ENCODE data around the gene ROGDI.

ROGDI gene

GRCh38 chr16:4803898-4804762, 1.7 kb upstream of the ROGDI start:
- no peaks in the 10 kb centered on the region for H3K9me3 Mint-ChIP-seq

GRCh38 chr16:4803401-4803844, 990 bp upstream of the ROGDI start:
- Mint-ChIP-seq H3K4me3 (peak overlapping the region; percentile 92), H3K4me1 (ENCODE audit: low read depth) (peaks cover 63% of the 10 kb centered on the region), H3K27me3 (no peaks in the 10 kb centered on the region), H3K36me3 (ENCODE audit: low read depth) (peaks cover 86% of the 10 kb centered on the region), H3K27ac (peak overlapping the region; percentile 97), H3K9me3 (no peaks in the 10 kb centered on the region)
- intact Hi-C loops (cut with micrococcal nuclease), result loop anchor here (1.0 to 5.0 kb wide), 3 partner anchors 35 to 69 kb away; partner anchors contain the start of genes ANKS3, DNAAF8, GLYR1 and UBN1

More at GRCh38 chr16:4803898-4804762, 1.7 kb upstream of the ROGDI start:
- Mint-ChIP-seq H3K27ac (peak overlapping the region; percentile 97), H3K4me3 (peak overlapping the region; percentile 92), H3K36me3 (ENCODE audit: low read depth) (peaks cover 86% of the 10 kb centered on the region), H3K27me3 (no peaks in the 10 kb centered on the region), H3K4me1 (ENCODE audit: low read depth) (peaks cover 57% of the 10 kb centered on the region)
- intact Hi-C loops (cut with micrococcal nuclease), result loop anchor here (1.0 to 5.0 kb wide), 3 partner anchors 36 to 69 kb away; partner anchors contain the start of genes ANKS3, DNAAF8, GLYR1 and UBN1

- Mint-ChIP-seq H3K4me1 (ENCODE audit: low read depth) (peaks cover 63% of the 10 kb centered on the region), H3K36me3 (ENCODE audit: low read depth) (peaks cover 86% of the 10 kb centered on the region)
These were observed 340 bp upstream of the ROGDI start for GRCh38 chr16:4802659-4803287.

GRCh38 chr16:4801051-4801961, 1.1 kb downstream of the ROGDI start:
- Mint-ChIP-seq H3K27ac (peak overlapping the region; percentile 97), H3K4me3 (peak overlapping the region; percentile 92), H3K36me3 (ENCODE audit: low read depth) (peaks cover 86% of the 10 kb centered on the region), H3K9me3 (no peaks in the 10 kb centered on the region), H3K4me1 (ENCODE audit: low read depth) (peaks cover 63% of the 10 kb centered on the region), H3K27me3 (no peaks in the 10 kb centered on the region)
- intact Hi-C loops (cut with micrococcal nuclease), result loop anchor here (5.0 kb wide), 1 partner anchor 46 kb away; the partner anchor contains the start of genes GLYR1 and UBN1

More at GRCh38 chr16:4802659-4803287, 340 bp upstream of the ROGDI start:
- Mint-ChIP-seq H3K27ac (peak overlapping the region; percentile 97), H3K9me3 (no peaks in the 10 kb centered on the region), H3K4me3 (peak overlapping the region; percentile 92), H3K27me3 (no peaks in the 10 kb centered on the region)
- intact Hi-C loops (cut with micrococcal nuclease), result loop anchor here (1.0 to 5.0 kb wide), 3 partner anchors 34 to 68 kb away; partner anchors contain the start of genes ANKS3, DNAAF8, GLYR1 and UBN1

- intact Hi-C loops (cut with micrococcal nuclease), result loop anchor here (5.0 kb wide), 1 partner anchor 47 kb away; the partner anchor contains the start of genes GLYR1 and UBN1
- Mint-ChIP-seq H3K4me3 (peak overlapping the region; percentile 92), H3K27ac (peak overlapping the region; percentile 97), H3K9me3 (no peaks in the 10 kb centered on the region), H3K36me3 (ENCODE audit: low read depth) (peaks cover 87% of the 10 kb centered on the region), H3K27me3 (no peaks in the 10 kb centered on the region), H3K4me1 (ENCODE audit: low read depth) (peaks cover 56% of the 10 kb centered on the region)
These were observed 2.0 kb downstream of the ROGDI start for GRCh38 chr16:4800290-4801041.

- Mint-ChIP-seq H3K4me3 (no peak overlapping the region), H3K4me1 (ENCODE audit: low read depth) (peaks cover 44% of the 10 kb centered on the region), H3K9me3 (no peaks in the 10 kb centered on the region), H3K27me3 (no peaks in the 10 kb centered on the region), H3K27ac (peak overlapping the region; percentile 18), H3K36me3 (ENCODE audit: low read depth) (peaks cover 82% of the 10 kb centered on the region)
- intact Hi-C loops (cut with micrococcal nuclease), result no loop called here
These were observed 3.1 kb downstream of the ROGDI start for GRCh38 chr16:4799171-4799855.

GRCh38 chr16:4798456-4798855, 4.0 kb downstream of the ROGDI start:
- no peak overlapping the region for H3K4me3 Mint-ChIP-seq
- no peaks in the 10 kb centered on the region for H3K9me3 Mint-ChIP-seq
- intact Hi-C loops (cut with micrococcal nuclease), result no loop called here
- peak overlapping the region; percentile 18 for H3K27ac Mint-ChIP-seq
- H3K36me3 Mint-ChIP-seq (ENCODE audit: low read depth), result peaks cover 74% of the 10 kb centered on the region
- no peaks in the 10 kb centered on the region for H3K27me3 Mint-ChIP-seq
- H3K4me1 Mint-ChIP-seq (ENCODE audit: low read depth), result peaks cover 35% of the 10 kb centered on the region

GRCh38 chr16:4797805-4798252, 4.6 kb downstream of the ROGDI start:
- Mint-ChIP-seq H3K27ac (no peak overlapping the region), H3K4me3 (no peak overlapping the region), H3K9me3 (no peaks in the 10 kb centered on the region), H3K4me1 (ENCODE audit: low read depth) (peaks cover 35% of the 10 kb centered on the region), H3K36me3 (ENCODE audit: low read depth) (peaks cover 74% of the 10 kb centered on the region), H3K27me3 (no peaks in the 10 kb centered on the region)
- intact Hi-C loops (cut with micrococcal nuclease), result no loop called here

GRCh38 chr16:4796982-4797804, 5.2 kb downstream of the ROGDI start:
- Mint-ChIP-seq H3K4me3 (no peak overlapping the region), H3K27ac (peak overlapping the region; percentile 49), H3K4me1 (ENCODE audit: low read depth) (peaks cover 35% of the 10 kb centered on the region), H3K36me3 (ENCODE audit: low read depth) (peaks cover 73% of the 10 kb centered on the region), H3K9me3 (no peaks in the 10 kb centered on the region), H3K27me3 (no peaks in the 10 kb centered on the region)
- intact Hi-C loops (cut with micrococcal nuclease), result no loop called here

GRCh38 chr16:4795828-4796572, 6.4 kb downstream of the ROGDI start:
- Mint-ChIP-seq H3K4me3 (no peak overlapping the region), H3K27ac (no peak overlapping the region), H3K9me3 (no peaks in the 10 kb centered on the region), H3K4me1 (ENCODE audit: low read depth) (peaks cover 25% of the 10 kb centered on the region), H3K36me3 (ENCODE audit: low read depth) (peaks cover 61% of the 10 kb centered on the region), H3K27me3 (no peaks in the 10 kb centered on the region)
- intact Hi-C loops (cut with micrococcal nuclease), result no loop called here

GRCh38 chr16:4795181-4795827, 7.1 kb downstream of the ROGDI start, which contains the start of gene SMIM22:
Gene SMIM22 (plus strand): TSS chr16:4795369. CDS start chr16:4795735, 366 bp downstream.
- no peaks in the 10 kb centered on the region for H3K9me3 Mint-ChIP-seq
- H3K27me3 Mint-ChIP-seq, result no peaks in the 10 kb centered on the region
- no peak within 1 kb of the TSS for H3K4me3 Mint-ChIP-seq
- intact Hi-C loops (cut with micrococcal nuclease), result no loop called here
- H3K4me1 Mint-ChIP-seq (ENCODE audit: low read depth), result peaks cover 18% of the 10 kb centered on the region
- H3K27ac Mint-ChIP-seq, result no peak within 1 kb of the TSS
- peaks cover 54% of the 10 kb centered on the region for H3K36me3 Mint-ChIP-seq (ENCODE audit: low read depth)

Data from dendritic cell treated with granulocyte-macrophage colony-stimulating factor and Interleukin-4, amounts not matched to agents 40 ng/mL and 50 ng/mL, for 4 days (primary cell).